Endothelial cell of umbilical vein (primary cell): ENCODE results near the gene GGT6.
"Not testable (repeated sequence)": the region's sequence is repeated elsewhere in the genome, so short reads cannot be mapped to it uniquely, and the experiment has no call there.

Experiments
- CTCF ChIP-seq, 2 donors: IDR thresholded peaks; 1 replicate in 1 of 2; 2 replicates in 1 of 2; pipeline ENCODE4 v1.5.1; 2011; ENCODE audit warnings: low read length in 2 of 2, mild to moderate bottlenecking in 2 of 2, moderate library complexity in 2 of 2, control low read depth in 1 of 2, inconsistent platforms in 1 of 2, low read depth in 1 of 2; ENCODE audit not compliant: insufficient read depth in 1 of 2; ENCODE audit errors: extremely low read depth in 1 of 2
- EZH2 ChIP-seq: IDR thresholded peaks from 2 replicates; pipeline ENCODE4 v1.6.1; 2012; ENCODE audit warnings: borderline replicate concordance, low read depth, mild to moderate bottlenecking, moderate library complexity, low read length, inconsistent platforms; ENCODE audit not compliant: severe bottlenecking
- FOS ChIP-seq: IDR thresholded peaks from 2 replicates; pipeline ENCODE4 v1.6.1; 2011; ENCODE audit warnings: mild to moderate bottlenecking, low read length, moderate library complexity, borderline replicate concordance; ENCODE audit not compliant: insufficient read depth
- JUN ChIP-seq: IDR thresholded peaks from 2 replicates; pipeline ENCODE4 v1.6.1; 2011; ENCODE audit warnings: borderline replicate concordance, low read depth; ENCODE audit not compliant: insufficient read length, insufficient read depth
- MYC ChIP-seq: IDR thresholded peaks from one replicate; pipeline ENCODE4 v1.6.1; 2011; ENCODE audit warnings: mild to moderate bottlenecking, low read depth, low read length
- POLR2A ChIP-seq: IDR thresholded peaks from 2 replicates; pipeline ENCODE4 v1.6.1; 2012; ENCODE audit warnings: low read depth, mild to moderate bottlenecking, control low read depth, low read length
- POLR2AphosphoS5 ChIP-seq: IDR thresholded peaks from 2 replicates; pipeline ENCODE4 v1.6.1; 2012; ENCODE audit warnings: low read depth, mild to moderate bottlenecking, control low read depth, low read length, moderate library complexity; ENCODE audit not compliant: insufficient read depth

- TF ChIP-seq POLR2AphosphoS5; EZH2; CTCF (IDR thresholded peaks at IDR 0.05; ENCODE audit: extremely low read depth in 1 of 2, insufficient read depth in 1 of 2, low read depth in 1 of 2, low read length in 2 of 2); POLR2A; JUN; MYC; FOS: not testable (repeated sequence)
These were observed 18.0 kb upstream of the GGT6 start for GRCh38 chr17:4578349-4578748.
